PC-9 (cell line): ENCODE results near the gene PHF21A.

Source experiments
- EZH2 ChIP-seq: fragments of 200-600 bp; sonication (generic); IDR thresholded peaks from 2 replicates; pipeline ENCODE4 v1.8.0; 2017; ENCODE audit warnings: antibody characterized with exemption, low read depth
- TF ChIP-seq, protein P1 (sequence below): fragments of 200-600 bp; sonication (generic); conservative IDR thresholded peaks from 2 replicates; pipeline ENCODE4 v1.6.1; 2017; ENCODE audit warnings: mixed run types, antibody characterized with exemption, mild to moderate bottlenecking, moderate library complexity

DNA sequence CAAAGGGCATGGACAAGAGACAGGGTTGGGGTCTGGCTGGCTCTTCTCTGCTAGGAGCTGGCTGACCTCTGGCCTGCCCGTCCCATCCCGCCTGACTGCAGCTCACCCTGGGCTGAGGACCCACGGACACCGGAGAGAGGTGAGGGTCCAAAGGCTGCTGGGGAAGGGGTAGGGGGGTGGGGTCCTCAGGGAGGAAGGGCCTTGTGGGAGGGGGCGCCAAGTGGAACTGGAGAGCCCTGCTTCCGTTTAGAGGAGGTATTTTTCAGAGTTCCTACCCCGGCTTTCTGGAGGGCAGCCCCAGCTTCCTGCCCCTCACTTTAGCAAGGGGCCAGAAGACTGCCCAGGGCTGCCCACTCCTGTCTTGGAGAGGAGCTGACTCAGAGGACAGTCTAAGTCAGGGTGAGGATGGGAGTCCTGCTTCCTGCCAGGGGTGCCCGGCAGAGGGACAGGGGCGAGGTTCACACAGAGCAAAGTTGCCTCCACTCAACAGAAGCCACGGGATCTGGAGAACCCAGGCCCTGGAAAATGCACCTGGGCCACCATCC, 191.7 kb downstream of the PHF21A start:
- TF ChIP-seq, protein P1, sequence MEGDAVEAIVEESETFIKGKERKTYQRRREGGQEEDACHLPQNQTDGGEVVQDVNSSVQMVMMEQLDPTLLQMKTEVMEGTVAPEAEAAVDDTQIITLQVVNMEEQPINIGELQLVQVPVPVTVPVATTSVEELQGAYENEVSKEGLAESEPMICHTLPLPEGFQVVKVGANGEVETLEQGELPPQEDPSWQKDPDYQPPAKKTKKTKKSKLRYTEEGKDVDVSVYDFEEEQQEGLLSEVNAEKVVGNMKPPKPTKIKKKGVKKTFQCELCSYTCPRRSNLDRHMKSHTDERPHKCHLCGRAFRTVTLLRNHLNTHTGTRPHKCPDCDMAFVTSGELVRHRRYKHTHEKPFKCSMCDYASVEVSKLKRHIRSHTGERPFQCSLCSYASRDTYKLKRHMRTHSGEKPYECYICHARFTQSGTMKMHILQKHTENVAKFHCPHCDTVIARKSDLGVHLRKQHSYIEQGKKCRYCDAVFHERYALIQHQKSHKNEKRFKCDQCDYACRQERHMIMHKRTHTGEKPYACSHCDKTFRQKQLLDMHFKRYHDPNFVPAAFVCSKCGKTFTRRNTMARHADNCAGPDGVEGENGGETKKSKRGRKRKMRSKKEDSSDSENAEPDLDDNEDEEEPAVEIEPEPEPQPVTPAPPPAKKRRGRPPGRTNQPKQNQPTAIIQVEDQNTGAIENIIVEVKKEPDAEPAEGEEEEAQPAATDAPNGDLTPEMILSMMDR, result no peak
- TF ChIP-seq EZH2, result no peak
